GM12878 (cell line): ENCODE measurements around the gene B3GNT9. TPM values are rescaled to one million over a fixed set of nuclear protein-coding genes. Genes with fewer than 3 reads are reported as not detected.

Source experiments
- ATAC-seq: fragments of 200-7000 bp; cut with Tn5 transposase; 3 replicates; pipeline ENCODE4 v1.9.1; 2020; ENCODE audit warnings: mild to moderate bottlenecking, moderate library complexity
- BruUV-seq: library from RNA; stranded (reverse); fragments of 400-500 nt; replicated peaks from 2 replicates; lab custom pipeline; 2021; lab: Mats Ljungman, UMichigan
- CTCF ChIA-PET: fragments of 300-600 bp; sonication (Branson Sonifier 250); formaldehyde crosslinking; extraction: SDS; loops from one replicate; lab custom pipeline; 2021; ENCODE audit warnings: inconsistent platforms; lab: Yijun Ruan, JAX
- POLR2A ChIA-PET: fragments of 350-600 bp; formaldehyde crosslinking; extraction: SDS; loops from one replicate; lab custom pipeline; 2021; ENCODE audit warnings: inconsistent platforms; lab: Charles Lee
- RAD21 ChIA-PET: fragments of 300-600 bp; sonication (Branson Sonifier 250); formaldehyde crosslinking; loops from one replicate; lab custom pipeline; 2023; ENCODE audit warnings: antibody characterized with exemption; ENCODE audit not compliant: unreplicated experiment; lab: Charles Lee
- SMC1A ChIA-PET: fragments of 300-600 bp; sonication (Branson Sonifier 250); formaldehyde crosslinking; loops from one replicate; lab custom pipeline; 2023; ENCODE audit not compliant: unreplicated experiment, uncharacterized antibody; lab: Charles Lee
- DNase-seq: peaks from one replicate; pipeline ENCODE4 v3.0.0-alpha.2; 2011; ENCODE audit warnings: low read depth, low spot score
- FAIRE-seq: peaks from 3 replicates; lab custom pipeline; 2011; peaks lifted over from hg19 to GRCh38; lab: Jason Lieb, UNC
- H2AFZ ChIP-seq: 2 replicates; pipeline ENCODE4 v1.6.0; 2011; ENCODE audit warnings: low read depth, low read length, control low read depth; ENCODE audit not compliant: control insufficient read depth
- H3K27ac ChIP-seq: 2 replicates; pipeline ENCODE4 v1.5.1; 2011; ENCODE audit warnings: control low read depth; ENCODE audit not compliant: control insufficient read depth, insufficient read depth
- H3K27me3 ChIP-seq, 2 experiments: replicated peaks in 1 of 2; 2 replicates each; pipeline versions ENCODE4 v1.6.0 to v1.6.1; 2011; ENCODE audit warnings: low read length in 1 of 2; ENCODE audit not compliant: control insufficient read depth in 2 of 2, insufficient read depth in 2 of 2
- H3K36me3 ChIP-seq, 2 experiments: 2 replicates each; pipeline ENCODE4 v1.5.1; 2011; ENCODE audit warnings: low read length in 1 of 2; ENCODE audit not compliant: control insufficient read depth in 2 of 2, insufficient read depth in 2 of 2
- H3K4me1 ChIP-seq: 2 replicates; pipeline ENCODE4 v1.6.1; 2011; ENCODE audit warnings: mild to moderate bottlenecking, low read length, moderate library complexity, mixed read lengths; ENCODE audit not compliant: control insufficient read depth, insufficient read depth
- H3K4me2 ChIP-seq: 2 replicates; pipeline ENCODE4 v1.6.0; 2011; ENCODE audit warnings: control low read depth; ENCODE audit not compliant: control insufficient read depth, insufficient read depth
- H3K4me3 ChIP-seq: fragments of 200-600 bp; sonication (generic); 2 replicates; pipeline ENCODE4 v1.5.1; 2016
- H3K79me2 ChIP-seq: 2 replicates; pipeline ENCODE4 v1.6.0; 2011; ENCODE audit warnings: low read length; ENCODE audit not compliant: control insufficient read depth, insufficient read depth
- H3K9ac ChIP-seq: 2 replicates; pipeline ENCODE4 v1.8.0; 2011; ENCODE audit warnings: low read length, control low read depth, mixed read lengths; ENCODE audit not compliant: control insufficient read depth, insufficient read depth
- H3K9me3 ChIP-seq: replicated peaks from 3 replicates; pipeline ENCODE4 v1.5.1; 2011; ENCODE audit warnings: mild to moderate bottlenecking, low read length; ENCODE audit not compliant: control insufficient read depth, insufficient read depth
- H4K20me1 ChIP-seq: 2 replicates; pipeline ENCODE4 v1.6.0; 2011; ENCODE audit not compliant: control insufficient read depth, insufficient read depth
- ASH2L ChIP-seq: fragments of 300-600, 200-600 bp; sonication (generic); IDR thresholded peaks from 2 replicates; pipeline ENCODE4 v1.6.1; 2017; ENCODE audit warnings: low read depth, mild to moderate bottlenecking, borderline replicate concordance
- ATF2 ChIP-seq: IDR thresholded peaks from 2 replicates; pipeline ENCODE4 v1.6.1; 2012; ENCODE audit warnings: low read length, inconsistent platforms
- BHLHE40 ChIP-seq, 2 experiments: fragments of 450-650 bp in 1 of 2; IDR thresholded peaks; 2 replicates each; pipeline ENCODE4 v1.6.1; 2011 to 2017; ENCODE audit warnings: low read depth in 2 of 2, borderline replicate concordance in 1 of 2, improper control_type of control experiment in 1 of 2, low read length in 1 of 2, mild to moderate bottlenecking in 1 of 2
- IKZF1 ChIP-seq: fragments of 450-650 bp; conservative IDR thresholded peaks from 2 replicates; pipeline ENCODE4 v1.6.1; 2017; ENCODE audit warnings: antibody characterized with exemption, mild to moderate bottlenecking
- KAT2A ChIP-seq: conservative IDR thresholded peaks from 2 replicates; pipeline ENCODE4 v1.6.1; 2011; ENCODE audit warnings: low read depth, low read length; ENCODE audit not compliant: control insufficient read depth
- NFYA ChIP-seq: IDR thresholded peaks from 2 replicates; pipeline ENCODE4 v1.6.1; 2011; ENCODE audit warnings: low read depth, mild to moderate bottlenecking, low read length, improper control_type of control experiment, borderline replicate concordance
- NR2C1 ChIP-seq: fragments of 450-650 bp; IDR thresholded peaks from 2 replicates; pipeline ENCODE4 v1.6.1; 2017; ENCODE audit warnings: antibody characterized with exemption, mild to moderate bottlenecking, moderate library complexity
- POLR2A ChIP-seq: IDR thresholded peaks from 2 replicates; pipeline ENCODE4 v1.6.1; 2011; ENCODE audit warnings: low read depth, mild to moderate bottlenecking, low read length
- SMC3 ChIP-seq: IDR thresholded peaks from 2 replicates; pipeline ENCODE4 v1.6.1; 2011; ENCODE audit warnings: low read length, improper control_type of control experiment, borderline replicate concordance
- STAT1 ChIP-seq: fragments of 450-650 bp; conservative IDR thresholded peaks from 2 replicates; pipeline ENCODE4 v1.6.1; 2014; ENCODE audit warnings: antibody characterized with exemption, mild to moderate bottlenecking
- TAF1 ChIP-seq: IDR thresholded peaks from 2 replicates; pipeline ENCODE4 v1.6.1; 2011; ENCODE audit warnings: mild to moderate bottlenecking, low read depth, low read length, borderline replicate concordance
- TBL1XR1 ChIP-seq: IDR thresholded peaks from 2 replicates; pipeline ENCODE4 v1.6.1; 2012; ENCODE audit warnings: low read depth, low read length, improper control_type of control experiment
- USF1 ChIP-seq: IDR thresholded peaks from 2 replicates; pipeline ENCODE4 v1.6.1; 2011; ENCODE audit warnings: borderline replicate concordance, low read depth, mild to moderate bottlenecking, moderate library complexity, mixed read lengths, low read length; ENCODE audit not compliant: insufficient read depth; ENCODE audit errors: extremely low read length
- WGBS: methylation state at CpG from one replicate; pipeline ENCODE4 v1.1.6; 2016; ENCODE audit warnings: low lambda C conversion rate; ENCODE audit not compliant: insufficient replicate concordance, insufficient coverage; ENCODE audit errors: missing lambda C conversion rate; 5-methylcytosine and 5-hydroxymethylcytosine counted together
- in situ Hi-C: fragments of 300-500 bp; cut with MboI; formaldehyde crosslinking; loops from 9 replicates; pipeline ENCODE4 v1.14.3; 2018; ENCODE audit warnings: mixed read lengths
- intact Hi-C: fragments of 100-400 bp; cut with micrococcal nuclease; formaldehyde crosslinking; loops from one replicate; pipeline ENCODE4 v1.14.2; 2022; ENCODE audit not compliant: unreplicated experiment
- polyA plus RNA-seq, 11 experiments: library from polyadenylated mRNA; depleted of rRNA in 4 of 11; unstranded in 6 of 11; stranded (reverse) in 5 of 11; fragments of >200 nt; fragmentation: Nextera tagmentation in 4 of 11; fragmentation: Illumina TruSeq in 1 of 11; extraction: Ambion mirVana in 4 of 11; extraction: Trizol in 1 of 11; gene quantifications; 1 replicate in 1 of 11; 2 replicates in 10 of 11; pipeline versions ENCODE4 v1.2.1 to v1.2.3, GENCODE V29; 2011 to 2016; ENCODE audit warnings: inconsistent platforms in 2 of 11, missing spikeins in 2 of 11, low read depth in 1 of 11
- total RNA-seq, 4 experiments: library from RNA; depleted of rRNA in 3 of 4; stranded (reverse); fragments of >200 nt in 3 of 4; fragmentation: Illumina TruSeq in 1 of 4; extraction: Trizol in 1 of 4; gene quantifications; 2 replicates each; pipeline versions ENCODE4 v1.2.1 to v1.2.3, GENCODE V29; 2013 to 2021

Gene B3GNT9
- total and polyA plus RNA-seq, 10 of the 15 experiments (the other 5 are each of a cell fraction or from before 2014, with no cell fraction given), result 0.08 to 5.0 (median 1.9) TPM

GRCh38 chr16:67117716-67118115 is 33.1 kb downstream of the B3GNT9 start:
- SMC1A ChIA-PET, result no interaction called here
- FAIRE-seq (no peak), DNase-seq (no peak), ATAC-seq (no peak)
- Histone ChIP-seq H3K27ac (no peak overlapping the region), H3K9me3 (no peaks in the 10 kb centered on the region), H3K4me1 (no peaks in the 10 kb centered on the region), H3K27me3 (no peaks in the 10 kb centered on the region), H2AFZ (no peak overlapping the region), H3K36me3 (peaks cover 2 to 3% of the 10 kb centered on the region in 2 experiments; a peak in 3 of 4 replicates), H3K79me2 (peaks cover 2% of the 10 kb centered on the region), H3K4me3 (no peak overlapping the region), H3K9ac (no peak overlapping the region), H3K4me2 (no peak overlapping the region), H4K20me1 (no peaks in the 10 kb centered on the region)
- POLR2A ChIA-PET, result interaction anchor here (0.7 to 1.3 kb wide), 2 partner anchors 18 to 40 kb away, joined by 9 to 12 read pairs; no protein-coding TSS in a partner anchor
- intact Hi-C loops (no loop called here), in situ Hi-C loops (no loop called here)
- RAD21 ChIA-PET, result interaction anchor here (1.2 kb wide), 1 partner anchor 100 kb away, joined by 3 read pairs; no protein-coding TSS in a partner anchor
- no peak for TF ChIP-seq IKZF1
- TF ChIP-seq NFYA, result no peak
- WGBS, result 100% methylated on average over 2 of the region's 9 CpGs
- CTCF ChIA-PET, result no interaction called here
- BruUV-seq, result no TSS peak

- Histone ChIP-seq H3K4me3 (no peak overlapping the region), H3K27ac (no peak overlapping the region), H4K20me1 (no peaks in the 10 kb centered on the region), H3K36me3 (peaks cover 0 to 3% of the 10 kb centered on the region in 2 experiments; a peak in 3 of 4 replicates), H3K9ac (no peak overlapping the region), H2AFZ (no peak overlapping the region), H3K27me3 (no peaks in the 10 kb centered on the region), H3K79me2 (peaks cover 8% of the 10 kb centered on the region), H3K9me3 (no peaks in the 10 kb centered on the region), H3K4me1 (no peaks in the 10 kb centered on the region), H3K4me2 (no peak overlapping the region)
- ChIA-PET POLR2A (interaction anchor here (0.6 to 0.7 kb wide), 5 partner anchors 14 to 248 kb away, joined by 3 to 4 read pairs (median 3); no protein-coding TSS in a partner anchor), CTCF (interaction anchor here (1.0 to 2.9 kb wide), 5 partner anchors 13 to 99 kb away, joined by 4 to 12 read pairs (median 4); no protein-coding TSS in a partner anchor), RAD21 (interaction anchor here (0.6 kb wide), 1 partner anchor 160 kb away, joined by 3 read pairs; no protein-coding TSS in a partner anchor), SMC1A (interaction anchor here (0.6 to 1.7 kb wide), 3 partner anchors 9 to 20 kb away, joined by 3 read pairs; no protein-coding TSS in a partner anchor)
- ATAC-seq (no peak), FAIRE-seq (no peak), DNase-seq (no peak)
- intact Hi-C loops (no loop called here), in situ Hi-C loops (no loop called here)
- WGBS, result 97% methylated on average over 13 of the region's 13 CpGs
- BruUV-seq, result no TSS peak
- TF ChIP-seq SMC3 (no peak), ATF2 (no peak), TBL1XR1 (no peak), KAT2A (no peak), NR2C1 (no peak), TAF1 (no peak), USF1 (no peak), ASH2L (no peak), BHLHE40 (IDR thresholded peaks at IDR 0.05; ENCODE audit: borderline replicate concordance in 1 of 2, low read depth in 2 of 2, low read length in 1 of 2) (no peak), STAT1 (no peak), POLR2A (no peak)
These were observed 34.1 kb downstream of the B3GNT9 start for GRCh38 chr16:67116388-67117311.
